Eye (tissue), 1 donor: ENCODE results near the gene LFNG.
A peak's percentile ranks its signal among the peaks of the same experiment; 100 is the strongest.
"Not testable (repeated sequence)": the region's sequence is repeated elsewhere in the genome, so short reads cannot be mapped to it uniquely, and the experiment has no call there.

ENCODE experiments used
- DNase-seq: peaks from one replicate; pipeline ENCODE4 v3.0.0-alpha.2; 2015

Gene LFNG

DNA sequence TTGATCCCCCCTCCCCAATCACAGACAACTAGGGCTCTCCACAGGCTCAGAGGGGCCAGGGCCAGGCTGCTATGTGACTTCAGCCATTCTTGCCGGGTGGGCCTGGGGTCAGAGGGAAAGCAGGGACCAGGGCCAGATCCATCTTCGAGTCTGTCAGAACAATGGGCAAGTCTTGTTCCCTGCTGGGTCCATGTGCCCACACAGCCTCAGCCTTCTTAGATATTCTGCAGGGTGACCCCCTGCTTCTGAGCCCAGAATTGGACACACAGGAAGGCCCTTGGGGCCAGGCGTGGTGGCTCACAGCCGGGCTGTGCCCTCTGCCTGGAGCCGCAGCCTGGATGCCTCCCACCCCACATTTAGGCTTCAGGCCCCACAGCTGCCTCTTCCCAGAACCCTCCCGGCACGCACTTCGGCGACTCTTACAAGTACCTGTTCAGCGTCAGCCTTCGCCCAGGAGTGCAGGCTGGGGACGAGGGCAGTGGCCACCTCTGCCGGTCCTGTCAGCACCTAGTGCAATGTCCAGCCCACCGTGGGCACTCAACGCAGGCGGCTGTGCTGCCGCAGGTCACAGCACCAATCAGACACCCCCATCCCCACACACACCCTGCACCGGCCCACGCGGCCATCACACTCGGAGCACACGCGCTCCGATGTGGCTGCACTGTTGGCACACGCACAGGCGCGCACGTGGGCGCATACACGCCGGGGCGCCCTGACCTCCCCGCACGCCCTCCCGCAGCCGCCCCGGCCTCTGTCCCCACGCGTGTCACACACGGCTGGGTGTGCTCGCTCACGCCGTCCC, 11.6 kb downstream of the LFNG start:
- peak; percentile 55 for DNase-seq

- DNase-seq, result peak; percentile 50
Measured at GRCh38 chr7:2531796-2532110, 12.2 kb downstream of the LFNG start.

GRCh38 chr7:2532199-2532772, 12.7 kb downstream of the LFNG start:
- peak; percentile 39 for DNase-seq

GRCh38 chr7:2532816-2533215, 13.2 kb downstream of the LFNG start:
- not testable (repeated sequence) for DNase-seq

GRCh38 chr7:2533566-2533965, 14.0 kb downstream of the LFNG start:
- not testable (repeated sequence) for DNase-seq

GRCh38 chr7:2534214-2534613, 14.6 kb downstream of the LFNG start:
- not testable (repeated sequence) for DNase-seq

DNA sequence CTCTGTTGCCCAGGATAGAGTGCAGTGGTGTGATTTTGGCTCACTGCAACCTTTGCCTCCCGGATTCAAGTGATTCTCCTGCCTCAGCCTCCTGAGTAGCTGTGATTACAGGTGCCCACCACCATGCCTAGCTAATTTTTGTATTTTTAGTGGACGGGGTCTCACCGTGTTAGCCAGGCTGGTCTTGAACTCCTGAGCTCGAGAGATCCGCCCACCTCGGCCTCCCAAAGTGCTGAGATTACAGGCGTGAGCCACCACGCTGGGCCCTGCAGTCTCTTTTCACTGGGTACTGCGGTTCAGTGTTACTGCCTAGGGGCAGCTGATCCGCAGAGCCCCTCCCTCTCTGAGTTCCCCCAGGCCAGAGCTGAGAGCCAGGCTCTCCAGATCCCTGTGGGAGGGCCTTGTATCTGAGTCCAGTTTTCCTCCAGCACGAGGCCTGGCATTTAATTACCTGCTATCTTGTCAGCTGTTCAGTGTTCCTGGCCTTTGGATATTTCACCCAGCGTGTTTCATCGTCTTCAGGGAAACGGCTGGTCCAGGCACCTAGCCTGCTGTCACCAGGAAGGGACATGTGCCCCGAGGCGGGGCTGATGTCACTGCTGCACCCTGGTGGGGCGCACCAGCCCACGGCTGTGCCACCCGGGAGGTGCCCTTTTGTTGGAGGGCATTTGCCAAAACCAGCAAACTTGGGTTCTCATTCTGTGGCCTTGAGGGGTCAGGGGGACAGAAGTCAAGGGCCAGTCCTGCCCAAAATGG, 16.5 kb downstream of the LFNG start:
- DNase-seq, result not testable (repeated sequence)

GRCh38 chr7:2537981-2538851, 18.6 kb downstream of the LFNG start:
- DNase-seq, result no peak

DNA sequence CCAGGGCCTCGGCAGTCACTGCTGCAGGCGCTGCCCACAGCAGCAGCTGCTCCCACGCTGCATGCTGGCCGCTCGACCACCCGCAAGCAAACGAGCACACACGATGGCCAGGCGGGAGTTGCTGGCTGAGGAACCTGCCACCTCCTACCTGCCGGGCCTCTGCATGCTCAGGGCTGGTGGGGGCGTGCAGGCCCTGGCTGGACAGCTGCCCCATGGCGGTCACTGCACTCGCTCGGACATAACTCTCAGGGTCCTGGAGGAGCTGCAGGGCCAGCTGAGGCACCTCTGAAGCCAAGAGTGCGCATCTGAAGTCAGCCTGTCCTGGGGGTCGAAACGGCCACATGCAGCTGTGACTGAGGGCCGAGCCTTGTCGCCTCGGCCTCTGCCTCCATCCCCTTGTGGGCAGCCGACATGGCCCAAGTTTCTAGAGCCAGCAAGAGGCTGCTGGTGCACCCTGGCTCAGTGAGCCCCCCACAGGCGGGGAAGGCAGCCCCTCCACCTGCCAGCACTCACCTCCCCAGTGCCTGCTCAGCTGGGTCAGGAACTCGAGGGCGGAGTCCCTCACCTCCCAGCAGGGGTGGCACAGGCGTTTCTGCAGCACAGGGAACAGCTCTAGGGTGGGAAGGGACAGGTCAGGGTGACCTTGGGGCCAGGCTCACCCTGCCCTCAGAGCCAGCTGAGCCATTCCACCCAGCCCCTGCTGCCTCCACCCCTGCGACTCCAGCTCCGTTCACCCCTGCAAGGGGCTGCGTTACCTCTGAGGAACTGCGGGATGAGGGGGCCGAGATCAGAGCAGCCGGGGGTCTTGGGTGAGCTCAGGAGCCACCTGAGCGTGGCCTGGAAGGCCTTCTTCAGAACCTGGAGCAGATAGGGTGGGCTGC, 19.7 kb downstream of the LFNG start:
- no peak for DNase-seq

- DNase-seq, result no peak
Measured at GRCh38 chr7:2540133-2540532, 20.6 kb downstream of the LFNG start.

GRCh38 chr7:2540641-2541051, 21.1 kb downstream of the LFNG start:
- no peak for DNase-seq

DNA sequence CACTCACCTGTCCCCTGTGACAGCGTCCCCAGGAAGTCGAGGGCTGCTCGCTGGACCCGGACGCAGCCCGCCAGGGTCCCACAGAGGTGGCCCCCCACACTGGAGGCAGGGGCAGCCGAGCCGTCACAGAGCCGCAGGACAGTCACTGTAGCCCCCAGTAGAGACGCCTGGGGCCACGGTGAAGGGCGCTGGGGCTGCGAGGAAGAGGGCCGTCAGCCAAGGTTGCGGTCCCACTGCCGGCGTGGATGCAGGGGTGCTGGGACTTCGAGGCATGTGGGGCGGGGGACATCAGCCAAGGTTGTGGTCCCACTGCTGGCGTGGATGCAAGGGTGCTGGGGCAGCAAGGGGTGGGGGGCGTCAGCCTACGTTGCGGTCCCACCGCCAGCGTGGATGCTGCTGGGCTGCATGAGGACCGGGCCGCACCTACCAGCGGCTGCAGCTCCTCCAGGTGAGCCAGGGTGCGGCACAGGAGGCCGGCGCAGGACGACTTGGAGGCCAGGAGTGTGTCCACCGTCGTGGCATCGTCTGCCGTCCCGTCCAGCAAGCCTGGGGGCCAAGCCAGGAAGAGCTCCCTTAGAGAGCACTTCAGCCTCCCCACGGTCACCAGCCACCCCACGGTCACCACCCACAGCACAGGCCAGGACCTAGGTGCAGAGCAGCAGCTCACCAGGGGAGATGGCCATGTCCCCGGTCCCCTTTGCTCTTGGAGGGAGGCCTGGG, 21.9 kb downstream of the LFNG start:
- DNase-seq, result no peak

- DNase-seq, result no peak
Measured at GRCh38 chr7:2542011-2542915, 22.7 kb downstream of the LFNG start.

DNA sequence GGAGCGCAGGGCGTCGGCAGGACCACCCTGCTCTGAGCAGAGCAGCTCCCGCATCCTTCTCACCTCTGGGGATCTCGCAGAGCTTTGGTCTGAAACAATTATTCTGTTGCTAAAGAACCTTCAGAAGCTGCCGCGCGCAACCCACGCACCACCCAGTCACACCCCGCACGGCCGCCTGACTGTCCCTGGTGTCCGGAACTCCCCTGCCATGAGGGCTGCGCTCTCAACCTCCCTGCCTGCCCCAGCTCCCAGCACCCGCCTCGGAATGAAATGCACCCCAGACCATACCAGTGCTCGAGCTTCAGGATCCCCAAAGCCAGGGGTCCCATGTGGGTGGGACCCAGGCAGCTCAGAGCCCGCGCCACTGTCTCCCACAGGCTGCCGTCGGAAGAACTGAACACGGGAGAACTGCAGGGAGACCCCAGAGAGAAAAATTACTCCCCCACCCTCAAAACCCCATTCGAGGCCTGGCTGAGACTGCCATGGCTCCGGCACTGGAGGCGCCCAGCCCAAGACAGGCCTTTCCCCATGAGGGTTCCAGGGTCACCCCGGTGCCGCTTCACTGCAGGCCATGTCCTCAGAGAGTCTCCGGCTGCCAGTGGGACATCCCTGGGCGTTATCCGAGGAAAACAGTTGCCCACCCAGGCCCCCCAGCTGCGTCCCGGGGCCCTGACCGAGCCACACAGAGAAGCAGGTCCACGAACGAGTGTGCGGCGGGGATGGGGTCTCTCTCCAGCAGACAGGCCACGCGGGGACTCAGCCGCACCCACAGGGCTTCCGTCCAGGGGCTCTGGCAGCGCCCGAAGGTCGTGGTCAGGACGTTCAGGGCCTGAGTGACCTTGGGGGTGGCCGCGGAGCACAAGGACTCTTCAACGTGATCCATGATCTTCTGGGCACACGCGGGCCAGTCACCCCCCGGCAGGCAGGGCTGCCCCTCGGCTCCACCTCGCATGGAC, 23.6 kb downstream of the LFNG start:
- DNase-seq, result no peak

- no peak for DNase-seq
Measured at GRCh38 chr7:2544541-2545188, 25.1 kb downstream of the LFNG start.

DNA sequence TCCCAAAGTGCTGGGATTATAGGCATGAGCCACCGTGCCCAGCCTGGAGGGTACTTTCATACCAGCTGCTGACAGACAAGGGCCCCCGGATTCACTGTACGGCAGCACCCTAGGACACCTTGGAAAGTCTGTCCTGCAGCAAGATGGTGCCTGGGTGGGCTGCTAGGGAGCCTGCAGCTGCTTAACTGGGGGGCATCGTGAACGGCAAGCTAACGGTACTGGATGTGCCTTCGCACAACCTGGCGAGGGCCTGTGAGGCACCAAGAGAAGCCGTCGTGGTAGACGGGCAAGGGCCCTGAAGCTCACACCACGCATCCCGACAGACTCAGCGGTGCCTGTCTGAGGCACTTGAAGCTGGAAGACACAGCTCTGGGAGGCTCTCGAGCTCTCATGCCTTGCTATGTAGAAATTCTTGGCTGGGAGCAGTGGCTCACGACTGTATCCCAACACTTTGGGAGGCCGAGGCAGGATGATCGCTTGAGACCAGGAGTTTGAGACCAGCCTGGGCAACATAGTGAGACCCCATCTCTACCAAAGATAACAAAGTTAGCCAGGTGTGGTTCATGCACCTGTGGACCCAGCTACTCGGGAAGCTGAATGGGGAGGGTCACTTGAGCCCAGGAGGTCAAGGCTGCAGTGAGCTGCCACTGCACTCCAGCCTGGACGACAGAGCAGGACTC, 26.3 kb downstream of the LFNG start:
- DNase-seq, result no peak

DNA sequence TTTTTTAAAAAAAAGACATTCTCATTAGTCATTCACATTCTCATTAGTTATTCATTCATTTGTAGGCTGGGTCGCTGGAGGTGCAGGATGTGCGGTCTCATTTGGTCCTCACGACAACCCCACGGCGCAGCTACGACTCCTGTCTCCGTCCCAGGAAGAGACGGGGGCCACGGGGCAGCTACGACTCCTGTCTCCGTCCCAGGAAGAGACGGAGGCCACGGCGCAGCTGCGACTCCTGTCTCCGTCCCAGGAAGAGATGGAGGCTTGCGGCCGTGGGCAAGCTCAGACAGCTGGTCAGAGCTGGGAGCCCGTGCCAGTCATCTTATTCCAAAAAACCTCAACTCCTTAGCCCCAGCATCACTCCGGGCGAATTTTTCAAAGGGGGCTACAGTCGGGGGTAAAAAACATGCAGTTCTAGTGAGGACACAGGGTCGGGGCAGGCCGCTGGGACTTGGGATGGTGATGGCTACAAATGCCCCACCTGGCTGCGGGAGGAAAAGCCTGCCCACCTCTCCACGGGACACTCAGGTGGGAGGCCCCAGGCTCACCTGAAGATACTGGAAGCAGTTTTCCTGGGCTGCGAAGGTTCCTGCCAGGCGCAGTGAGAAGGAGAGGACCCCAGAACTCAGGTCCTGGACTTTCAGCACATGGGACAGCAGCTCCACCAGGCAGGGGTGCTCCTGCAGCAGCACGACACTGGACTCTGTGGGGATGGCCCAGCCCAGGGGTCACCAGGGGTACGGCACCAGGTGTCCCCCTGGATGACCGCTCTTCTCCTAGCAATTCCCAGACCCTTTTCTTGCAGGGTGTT, 27.4 kb downstream of the LFNG start:
- no peak for DNase-seq
